Inferior parietal cortex (tissue), 1 donor: ENCODE data around the gene KIF5A.
"Not testable (repeated sequence)": the region's sequence is repeated elsewhere in the genome, so short reads cannot be mapped to it uniquely, and the experiment has no call there.

Experiments used
- DNase-seq: peaks from one replicate; pipeline ENCODE4 v3.0.0-alpha.2; 2016; ENCODE audit errors: extremely low spot score

Gene KIF5A

GRCh38 chr12:57549909-57550640 is at the start of gene KIF5A:
Gene KIF5A, plus strand, starts transcription at chr12:57550044. Its CDS starts 228 bp downstream, at chr12:57550272.
- peak; percentile 64 for DNase-seq

- no peak for DNase-seq
These were observed 49.6 kb upstream of the KIF5A start for GRCh38 chr12:57500213-57500612.

GRCh38 chr12:57502311-57502969 is 47.4 kb upstream of the KIF5A start:
- DNase-seq: not testable (repeated sequence)

GRCh38 chr12:57506541-57506940 is 43.3 kb upstream of the KIF5A start:
- DNase-seq: not testable (repeated sequence)

GRCh38 chr12:57507796-57508195 is 42.0 kb upstream of the KIF5A start:
- DNase-seq: not testable (repeated sequence)

- DNase-seq: no peak
These were observed 38.7 kb upstream of the KIF5A start for GRCh38 chr12:57511161-57511560.

- DNase-seq: no peak
These were observed 38.1 kb upstream of the KIF5A start for GRCh38 chr12:57511588-57512325.

- no peak for DNase-seq
These were observed 37.2 kb upstream of the KIF5A start for GRCh38 chr12:57512665-57513064.

GRCh38 chr12:57513266-57513665 is 36.6 kb upstream of the KIF5A start:
- no peak for DNase-seq

- DNase-seq: not testable (repeated sequence)
These were observed 36.2 kb upstream of the KIF5A start for GRCh38 chr12:57513677-57514076.

GRCh38 chr12:57514246-57514645 is 35.6 kb upstream of the KIF5A start:
- DNase-seq: not testable (repeated sequence)

- DNase-seq: no peak
These were observed 35.0 kb upstream of the KIF5A start for GRCh38 chr12:57514720-57515407.

GRCh38 chr12:57515408-57515933 is 34.4 kb upstream of the KIF5A start:
- DNase-seq: no peak

- no peak for DNase-seq
These were observed 33.8 kb upstream of the KIF5A start for GRCh38 chr12:57515934-57516541.

GRCh38 chr12:57516617-57517153 is 33.2 kb upstream of the KIF5A start:
- no peak for DNase-seq

- no peak for DNase-seq
These were observed 32.7 kb upstream of the KIF5A start for GRCh38 chr12:57517187-57517586.

- DNase-seq: not testable (repeated sequence)
These were observed 32.1 kb upstream of the KIF5A start for GRCh38 chr12:57517718-57518117.

- no peak for DNase-seq
These were observed 31.5 kb upstream of the KIF5A start for GRCh38 chr12:57518176-57518919.

GRCh38 chr12:57518920-57519795 is 30.7 kb upstream of the KIF5A start:
- DNase-seq: no peak

GRCh38 chr12:57519796-57520052 is 30.1 kb upstream of the KIF5A start:
- DNase-seq: no peak
